Stimulated activated CD8-positive, alpha-beta memory T cell treated with anti-CD3 and anti-CD28 coated beads, Interleukin-12 subunit alpha, Interleukin-12 subunit beta, amount 100 ng/mL, for 24 hours (primary cell): ENCODE data around the gene ABCC2.
"Not testable (repeated sequence)": the region's sequence is repeated elsewhere in the genome, so short reads cannot be mapped to it uniquely, and the experiment has no call there.

Source experiments
- DNase-seq: peaks from one replicate; pipeline ENCODE4 v3.0.0-alpha.2; 2020; ENCODE audit errors: extremely low read depth

Gene ABCC2

DNA sequence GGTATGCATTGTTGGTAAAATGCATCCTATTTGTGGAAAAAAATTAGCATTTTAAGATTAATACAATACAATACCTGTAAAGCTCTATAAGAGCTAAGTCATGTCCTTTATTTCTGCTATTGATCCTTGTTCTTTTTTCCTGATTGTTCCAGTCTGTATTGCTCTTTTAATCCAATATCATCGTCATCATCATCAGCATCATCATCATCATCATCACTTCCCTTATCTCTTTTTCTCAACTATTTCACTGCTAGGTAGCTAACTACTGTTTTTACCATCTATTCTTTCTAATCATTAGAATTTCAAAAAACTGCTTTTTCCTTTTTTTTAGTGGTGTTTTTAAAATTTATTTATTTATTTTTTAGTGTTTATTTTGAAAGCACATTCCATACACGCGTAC is 71.2 kb downstream of the ABCC2 start:
- no peak for DNase-seq

DNA sequence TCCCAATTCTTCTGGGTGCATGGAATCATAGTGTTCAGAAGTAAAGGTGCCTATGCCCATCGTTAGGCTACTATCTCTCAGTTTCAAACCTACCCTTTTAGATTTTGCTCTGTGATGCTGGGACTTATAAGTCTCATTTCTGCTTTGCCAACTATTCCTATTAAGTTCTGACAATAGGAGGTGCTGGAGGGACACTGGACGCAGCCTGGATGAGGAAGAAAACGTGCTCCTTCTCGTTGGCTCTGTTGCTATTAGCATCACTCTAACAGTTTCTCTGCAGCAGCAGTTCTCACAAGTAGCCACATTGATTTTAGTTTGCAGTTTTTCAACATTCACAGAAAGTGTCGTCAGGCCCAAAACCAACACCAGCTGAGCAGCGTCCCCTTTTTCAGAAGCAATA is 72.4 kb downstream of the ABCC2 start:
- DNase-seq = no peak

DNA sequence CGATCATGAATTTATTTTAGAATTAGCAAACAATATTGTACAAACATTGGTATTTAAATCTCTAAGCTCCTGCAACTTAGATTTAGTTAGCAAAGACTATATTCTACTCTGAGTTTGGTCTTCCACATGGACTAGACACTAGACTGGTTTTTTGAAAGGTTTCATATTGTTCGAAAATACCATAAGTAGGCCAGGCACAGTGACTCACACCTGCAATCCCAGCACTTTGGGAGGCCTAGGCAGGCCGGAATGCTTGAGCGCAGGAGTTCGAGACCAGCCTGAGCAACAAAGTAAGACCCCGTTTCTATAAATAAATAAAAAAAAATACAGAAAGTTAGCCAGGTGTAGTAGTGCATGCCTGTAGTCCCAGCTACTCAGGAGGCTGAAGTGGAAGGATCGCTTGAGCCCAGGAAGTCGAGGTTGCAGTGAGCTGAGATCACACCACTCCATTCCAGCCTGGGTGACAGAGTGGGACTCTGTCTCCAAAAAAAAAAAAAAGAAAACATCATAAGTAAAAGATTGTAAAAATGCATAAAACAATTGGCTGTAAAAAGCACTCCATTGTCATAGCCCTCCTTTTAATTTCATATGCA is 73.1 kb downstream of the ABCC2 start:
- no peak for DNase-seq

DNA sequence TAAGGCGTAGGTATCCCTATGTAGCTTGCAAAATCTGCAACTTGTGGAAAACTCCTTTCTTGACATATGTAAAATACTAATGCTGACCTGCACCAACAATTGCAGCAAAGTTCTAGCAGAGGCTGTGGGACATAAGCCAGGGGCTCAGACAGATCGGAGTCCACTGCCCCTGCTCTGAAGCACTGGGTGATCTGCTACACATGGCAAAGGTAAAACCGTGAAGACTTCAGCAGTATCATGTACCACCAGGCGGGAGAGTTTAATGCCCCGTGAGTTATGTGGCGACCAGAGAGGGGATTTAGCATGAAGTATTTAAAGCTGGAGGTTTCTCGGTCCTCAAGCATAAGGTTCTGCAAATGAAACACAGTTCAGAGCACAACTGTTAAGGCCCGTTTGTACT is 76.4 kb downstream of the ABCC2 start:
- DNase-seq = no peak

DNA sequence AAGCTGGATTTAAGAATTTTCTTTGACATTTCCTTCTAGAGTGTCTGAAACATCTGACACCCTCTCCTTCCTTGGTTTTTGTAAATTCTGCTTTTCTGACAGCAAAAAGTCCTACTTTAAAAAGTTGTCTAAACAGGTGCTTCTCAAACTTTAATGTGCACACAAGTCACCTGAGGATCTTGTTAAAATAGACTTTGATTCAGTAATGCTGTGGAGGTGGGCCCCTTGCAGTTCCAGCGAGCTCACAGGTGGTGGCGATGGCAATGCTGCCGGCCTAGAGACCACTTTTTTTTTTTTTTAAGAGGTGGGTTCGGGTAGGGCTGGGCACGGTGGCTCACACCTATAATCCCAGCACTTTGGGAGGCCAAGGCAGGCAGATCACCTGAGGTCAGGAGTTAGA is 77.1 kb downstream of the ABCC2 start:
- no peak for DNase-seq

DNA sequence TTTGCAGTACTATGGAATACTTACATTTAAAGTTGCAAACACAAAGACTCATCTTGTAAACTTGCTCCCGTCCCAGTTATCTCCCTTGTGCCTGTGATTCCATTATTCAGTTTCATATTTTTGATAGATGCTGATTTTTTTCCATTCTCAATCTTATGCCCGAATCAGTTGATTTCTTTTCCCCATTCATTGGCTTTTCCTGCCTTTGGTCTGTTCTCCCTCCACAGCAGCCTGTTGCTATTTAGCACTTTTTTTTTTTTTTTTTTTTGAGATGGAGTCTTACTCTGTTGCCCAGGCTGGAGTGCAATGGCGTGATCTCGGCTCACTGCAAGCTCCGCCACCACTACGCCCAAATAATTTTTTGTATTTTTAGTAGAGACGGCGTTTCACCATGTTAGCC is 78.0 kb downstream of the ABCC2 start:
- DNase-seq = no peak

DNA sequence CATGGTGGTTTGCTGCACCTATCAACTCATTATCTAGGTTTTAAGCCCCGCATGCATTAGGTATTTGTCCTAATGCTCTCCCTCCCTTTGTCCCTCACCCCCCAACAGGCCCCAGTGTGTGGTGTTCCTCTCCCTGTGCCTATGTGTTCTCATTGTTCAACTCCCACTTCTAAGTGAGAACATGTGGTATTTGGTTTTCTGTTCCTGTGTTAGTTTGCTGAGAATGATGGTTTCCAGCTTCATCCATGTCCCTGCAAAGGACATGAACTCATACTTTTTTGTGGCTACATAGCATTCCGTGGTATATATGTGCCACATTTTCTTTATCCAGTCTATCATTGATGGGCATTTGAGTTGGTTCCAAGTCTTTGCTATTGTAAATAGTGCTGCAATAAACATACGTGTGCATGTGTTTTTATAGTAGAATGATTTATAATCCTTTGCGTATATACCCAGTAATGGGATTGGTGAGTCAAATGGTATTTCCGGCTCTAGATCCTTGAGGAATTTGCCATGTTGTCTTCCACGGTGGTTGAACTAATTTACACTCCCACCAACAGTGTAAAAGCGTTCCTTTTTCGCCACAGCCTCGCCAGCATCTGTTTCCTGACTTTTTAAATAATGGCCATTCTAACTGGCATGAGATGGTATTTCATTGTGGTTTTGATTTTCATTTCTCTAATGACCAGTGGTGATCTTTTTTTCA is 81.2 kb downstream of the ABCC2 start:
- not testable (repeated sequence) for DNase-seq

DNA sequence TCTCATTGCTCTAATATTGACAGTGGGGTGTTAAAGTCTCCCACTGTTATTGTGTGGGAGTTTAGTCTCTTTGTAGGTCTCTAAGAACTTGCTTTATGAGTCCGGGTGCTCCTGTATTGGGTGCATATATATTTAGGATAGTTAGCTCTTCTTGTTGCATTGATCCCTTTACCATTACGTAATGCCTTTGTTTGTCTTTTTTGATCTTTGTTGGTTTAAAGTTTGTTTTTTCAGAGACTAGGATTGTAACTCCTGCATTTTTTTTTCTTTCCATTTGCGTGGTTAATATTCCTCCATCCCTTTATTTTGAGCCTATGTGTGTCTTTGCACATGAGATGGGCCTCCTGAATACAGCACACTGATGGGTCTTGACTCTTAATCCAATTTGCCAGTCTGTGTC is 84.8 kb downstream of the ABCC2 start:
- DNase-seq = not testable (repeated sequence)

DNA sequence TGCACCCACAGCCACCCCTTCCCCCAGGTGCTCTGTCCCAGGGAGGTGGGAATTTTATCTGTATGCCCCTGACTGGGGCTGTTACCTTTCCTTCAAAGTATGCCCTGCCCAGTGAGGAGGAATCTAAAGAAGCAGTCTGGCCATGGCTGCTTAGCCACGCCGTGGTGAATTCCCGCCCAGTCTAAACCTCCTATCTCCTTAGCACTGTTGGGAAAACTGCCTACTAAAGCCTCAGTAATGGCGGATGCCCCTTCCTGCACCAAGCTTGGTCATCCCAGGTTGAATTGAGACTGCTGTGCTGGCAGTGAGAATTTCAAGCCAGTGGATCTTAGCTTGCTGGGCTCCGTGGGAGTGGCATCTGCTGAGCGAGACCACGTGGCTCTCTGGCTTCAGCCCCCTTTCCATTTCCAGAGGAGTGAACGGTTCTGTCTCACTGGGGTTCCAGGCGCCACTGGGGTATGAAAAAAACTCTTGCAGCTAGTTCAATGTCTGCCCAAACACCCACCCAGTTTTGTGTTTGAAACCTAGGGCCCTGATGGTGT is 87.2 kb downstream of the ABCC2 start:
- no peak for DNase-seq

DNA sequence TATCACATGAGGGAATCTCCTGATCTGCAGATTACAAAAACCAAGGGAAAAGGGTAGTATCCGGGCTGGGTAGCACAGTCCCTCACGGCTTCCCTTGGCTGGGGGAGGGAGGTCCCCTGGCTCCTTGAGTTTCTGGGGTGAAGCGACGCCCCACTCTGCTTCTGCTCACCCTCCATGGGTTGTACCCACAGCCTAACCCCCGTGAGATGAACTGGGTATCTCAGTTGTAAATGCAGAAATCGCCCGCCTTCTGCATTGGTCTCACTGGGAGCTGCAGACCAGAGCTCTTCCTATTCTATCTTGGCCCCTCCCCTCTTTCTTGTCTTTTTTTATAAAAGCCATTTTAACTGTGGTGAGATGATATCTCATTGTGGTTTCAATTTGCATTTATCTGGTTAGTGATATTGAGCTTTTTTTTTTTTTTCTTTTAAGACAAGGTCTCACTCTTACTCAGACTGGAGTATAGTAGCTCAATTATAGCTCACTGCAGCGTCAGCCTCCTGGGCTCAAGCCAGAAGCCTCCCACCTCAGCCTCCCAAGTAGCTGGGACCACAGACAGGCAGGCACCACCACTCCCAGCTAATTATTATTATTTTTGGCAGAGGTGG is 87.8 kb downstream of the ABCC2 start:
- DNase-seq = no peak

DNA sequence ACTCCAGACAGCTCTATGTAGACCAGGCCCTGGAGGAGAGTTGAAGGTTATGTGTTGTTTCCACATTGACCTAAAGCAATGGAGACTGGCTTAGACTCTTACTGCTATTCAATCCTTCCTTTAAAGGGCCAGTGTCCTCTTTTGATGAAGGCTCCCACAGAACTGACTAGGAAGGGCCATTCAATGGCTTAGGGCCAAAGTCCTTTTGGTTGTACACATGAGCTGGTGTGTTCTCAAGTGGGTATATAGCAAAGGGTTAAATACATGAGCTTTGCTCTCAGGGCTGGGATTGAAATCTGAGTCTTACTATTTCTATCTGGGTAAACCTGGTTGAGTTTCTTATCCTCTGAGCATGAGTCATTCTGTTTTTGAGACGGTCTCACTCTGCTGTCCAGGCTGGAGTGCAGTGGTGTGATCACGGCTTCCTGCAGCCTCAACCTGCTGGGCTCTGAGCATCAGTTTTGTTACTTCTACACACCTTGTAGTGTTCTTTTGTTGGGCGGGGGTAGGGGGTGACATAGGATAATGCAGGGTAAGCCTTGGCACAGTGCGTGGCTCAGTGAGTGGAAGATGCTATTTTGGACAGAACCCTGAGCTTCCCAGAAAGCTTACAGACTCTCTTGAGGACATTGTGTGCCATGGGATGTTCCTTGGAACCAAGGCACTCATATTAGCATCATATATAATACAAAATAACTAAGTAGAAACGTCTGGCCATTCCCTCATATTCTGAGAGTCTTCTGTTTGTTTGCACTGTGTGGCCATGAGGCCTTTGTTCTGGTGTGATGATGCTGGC is 90.1 kb downstream of the ABCC2 start:
- no peak for DNase-seq

DNA sequence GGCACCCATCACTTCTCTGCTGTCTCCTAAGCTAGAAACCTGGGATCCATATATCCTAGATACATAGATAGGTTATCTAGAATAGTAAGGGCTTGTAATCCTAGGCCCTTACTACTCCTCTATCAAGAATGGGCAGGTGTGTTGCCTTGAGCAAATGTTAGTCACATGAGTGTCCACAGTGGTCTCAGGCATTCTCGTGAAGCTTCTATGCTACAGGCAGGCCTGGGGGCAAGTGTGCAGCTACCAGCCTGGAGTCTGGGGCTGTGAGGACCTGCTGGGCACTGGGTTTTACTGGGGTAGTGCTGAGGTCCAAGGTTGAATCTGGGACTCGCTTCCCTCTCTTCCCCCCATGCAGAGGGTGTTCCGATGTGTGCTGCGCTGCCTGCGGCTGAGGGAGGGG is 91.4 kb downstream of the ABCC2 start:
- DNase-seq = no peak

DNA sequence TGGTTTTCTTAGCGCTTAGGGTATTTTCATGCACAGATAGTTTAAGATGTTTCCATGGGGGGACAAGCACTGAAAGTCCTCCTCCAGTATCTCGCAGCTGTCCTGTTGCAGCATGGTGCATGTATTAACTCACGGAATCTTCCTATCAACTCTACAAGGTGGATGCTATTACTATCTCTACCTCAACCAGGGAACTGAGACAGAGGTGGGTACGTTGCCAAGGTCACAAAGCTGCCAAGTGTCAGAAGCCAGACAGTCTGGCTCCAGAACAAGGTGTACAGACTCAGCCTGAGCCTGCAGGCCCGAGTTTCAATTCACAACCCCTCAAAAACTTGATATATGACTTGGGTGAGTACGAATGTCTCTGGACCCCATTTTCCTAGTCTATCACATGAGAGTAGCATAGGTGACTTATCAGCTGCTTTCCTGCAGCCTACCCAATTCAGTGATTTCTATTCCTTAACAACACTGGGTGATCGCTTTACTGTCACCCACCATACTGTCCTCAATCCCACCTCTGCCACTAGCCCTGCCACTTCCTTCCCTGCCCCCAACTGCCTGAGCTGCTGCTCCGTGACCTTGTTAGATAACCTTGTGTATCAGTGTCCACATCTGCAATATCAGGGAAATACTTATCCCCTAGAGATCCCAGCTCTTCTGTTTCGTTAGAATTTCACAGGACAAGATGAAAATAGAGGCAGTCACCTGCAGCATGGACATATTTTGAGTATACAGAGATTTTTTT is 92.1 kb downstream of the ABCC2 start:
- no peak for DNase-seq

DNA sequence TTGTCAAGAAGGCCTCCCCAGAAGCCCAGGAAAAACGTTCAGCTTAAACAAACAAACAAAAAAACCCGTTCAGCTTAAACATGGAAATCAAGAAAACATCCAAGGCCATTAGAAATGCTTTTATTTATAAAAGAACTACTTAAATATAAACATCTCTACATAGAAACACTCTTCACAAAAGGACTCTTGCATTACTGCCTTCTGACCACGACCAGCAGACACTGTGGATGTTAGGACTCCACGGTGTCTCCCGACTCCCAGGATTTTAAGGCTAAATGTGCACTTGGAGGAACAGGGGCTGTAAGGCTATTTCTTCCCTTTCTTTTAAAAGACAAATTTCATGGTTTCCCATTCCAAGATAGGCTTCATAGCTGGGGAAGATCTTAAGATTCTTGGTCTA is 93.0 kb downstream of the ABCC2 start:
- DNase-seq = no peak

DNA sequence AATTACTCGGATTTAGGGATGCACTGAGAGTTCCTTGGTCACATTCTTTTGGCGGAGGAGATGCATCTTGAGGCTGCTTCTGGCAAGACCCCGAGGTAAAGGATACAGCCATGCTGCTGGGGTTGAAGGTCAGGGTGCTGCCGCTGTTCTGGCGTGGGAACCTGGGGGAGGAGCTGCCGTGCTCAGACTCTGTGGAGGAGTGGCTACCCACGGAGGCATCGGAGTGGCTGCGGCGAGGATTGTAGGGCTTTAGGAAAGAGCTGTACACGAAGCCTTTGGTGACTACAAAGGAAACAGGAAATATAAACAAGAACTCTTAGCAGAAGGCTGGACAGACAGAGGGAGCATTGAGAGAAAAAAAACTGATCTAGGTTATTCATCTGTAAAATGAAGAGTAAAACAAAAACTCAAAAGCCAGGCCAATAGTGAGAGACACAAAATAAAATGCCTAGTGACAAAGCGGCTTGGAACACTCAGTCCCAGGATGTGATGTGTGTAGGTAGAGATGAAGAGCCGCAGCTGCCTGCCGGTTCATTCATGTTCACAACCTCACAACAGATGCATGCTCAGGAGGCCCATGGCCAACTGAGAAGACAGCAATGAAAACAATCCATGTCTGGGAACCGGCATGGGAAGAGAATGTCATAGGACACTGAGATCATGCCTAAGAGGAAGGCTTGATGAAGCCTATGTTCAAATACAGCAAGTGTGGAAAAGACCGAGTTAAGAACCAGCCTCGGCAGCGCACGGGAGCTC is 97.8 kb downstream of the ABCC2 start:
- no peak for DNase-seq

DNA sequence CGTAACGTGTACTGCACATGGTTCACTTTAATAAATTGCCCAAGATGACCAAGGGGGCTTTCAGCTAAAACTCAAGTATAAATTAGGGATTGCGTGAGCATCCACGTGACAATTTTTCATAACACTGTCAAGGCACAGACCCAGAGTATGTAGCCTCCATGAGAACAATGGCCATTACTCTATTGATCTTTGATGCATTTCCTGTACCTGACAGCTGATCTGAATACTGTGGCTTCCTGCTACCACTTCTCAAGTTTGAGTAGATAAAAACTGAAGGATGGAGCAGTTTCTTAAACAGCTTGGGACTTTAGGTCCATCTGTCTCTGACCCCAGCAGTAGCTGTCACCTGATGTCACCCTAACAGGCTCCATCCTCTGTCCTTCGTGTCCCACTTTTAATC is 98.9 kb downstream of the ABCC2 start:
- DNase-seq = no peak

DNA sequence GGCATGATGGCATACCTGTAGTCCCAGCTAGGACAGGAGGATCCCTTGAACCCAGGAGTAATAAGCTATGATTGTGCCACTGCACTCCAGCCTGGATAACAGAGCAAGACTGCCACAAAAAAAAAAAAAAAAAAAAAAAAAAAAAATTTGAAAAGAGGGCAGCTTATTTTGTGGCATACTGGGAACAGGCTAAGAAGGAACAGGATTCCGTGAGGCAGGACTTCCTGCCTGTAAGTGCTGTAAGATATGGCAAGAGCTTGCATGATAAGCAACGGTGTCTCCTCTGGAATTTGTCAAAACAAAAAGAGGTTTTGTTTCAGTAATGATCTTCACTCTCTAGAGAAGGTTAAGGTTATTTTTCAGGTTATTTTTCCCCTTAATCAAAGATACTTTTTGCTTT is 101.1 kb downstream of the ABCC2 start:
- no peak for DNase-seq

DNA sequence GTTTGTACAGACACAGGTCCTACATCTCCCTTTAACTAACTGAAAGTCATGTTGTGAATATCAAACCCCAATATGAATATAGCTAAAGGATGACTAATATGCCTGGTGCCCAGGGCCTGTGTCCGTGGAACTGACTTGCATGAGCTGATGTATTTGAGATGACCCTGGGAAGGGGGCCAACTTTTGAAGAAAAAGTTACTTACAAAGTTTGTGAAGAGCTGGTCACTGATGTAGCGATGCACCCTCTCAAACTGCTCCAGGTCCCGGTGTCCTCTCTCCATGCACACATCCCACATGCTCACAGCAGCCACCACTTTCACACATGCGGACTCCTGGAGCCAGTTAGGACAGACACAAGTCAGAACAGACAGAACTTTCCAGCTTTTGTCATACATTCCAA is 106.2 kb downstream of the ABCC2 start:
- DNase-seq = no peak

DNA sequence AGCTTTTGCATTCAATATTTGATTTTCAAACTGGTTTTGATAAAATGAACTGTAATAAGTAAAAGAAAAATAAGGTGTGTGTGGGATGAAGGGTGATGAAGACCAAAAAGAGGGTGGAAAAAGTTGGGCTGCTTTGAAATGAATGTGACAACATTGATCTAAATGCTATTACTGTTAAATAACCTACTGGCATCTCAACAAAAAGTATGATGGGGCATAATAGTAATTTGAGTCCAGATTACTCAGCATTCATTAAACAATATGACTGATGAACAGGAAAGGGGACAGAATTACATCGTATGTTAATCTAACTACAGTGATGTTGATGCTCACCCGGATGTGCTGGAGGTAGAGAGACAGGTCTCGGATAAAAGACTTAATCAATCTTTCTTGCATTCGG is 112.2 kb downstream of the ABCC2 start:
- no peak for DNase-seq

DNA sequence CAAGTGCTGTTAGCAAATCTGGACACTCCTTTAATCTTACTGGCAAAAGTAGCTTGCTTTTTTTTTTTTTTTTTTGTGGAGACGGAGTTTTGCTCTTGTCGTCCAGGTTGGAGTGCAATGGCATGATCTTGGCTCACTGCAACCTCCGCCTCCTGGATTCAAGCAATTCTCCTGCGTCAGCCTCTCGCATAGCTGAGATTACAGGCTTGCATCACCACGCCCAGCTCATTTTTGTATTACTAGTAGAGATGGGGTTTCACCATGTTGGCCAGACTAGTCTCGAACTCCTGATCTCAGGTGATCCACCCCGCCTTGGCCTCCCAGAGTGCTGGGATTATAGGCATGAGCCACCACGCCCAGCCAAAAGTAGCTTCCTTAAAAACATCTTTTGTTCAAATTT is 112.6 kb downstream of the ABCC2 start:
- DNase-seq = not testable (repeated sequence)

DNA sequence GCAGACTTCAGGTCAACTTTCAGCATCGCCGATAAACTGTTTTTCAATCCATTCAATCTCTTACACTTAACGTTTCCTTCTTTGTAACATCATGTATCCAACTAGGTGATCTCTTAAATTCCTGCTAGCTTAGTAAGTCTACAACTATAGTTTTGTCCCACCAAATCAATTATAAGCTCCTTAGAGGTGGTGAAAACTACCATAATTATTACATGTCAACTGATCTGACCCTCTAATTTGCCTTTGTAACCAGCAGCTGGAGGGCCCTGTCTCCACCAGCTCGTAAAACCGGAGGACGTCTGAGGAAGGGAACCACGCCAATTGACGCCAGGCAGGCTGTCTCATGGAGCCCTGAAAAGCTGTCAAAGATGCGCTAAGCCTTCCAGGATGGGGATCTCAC is 113.4 kb downstream of the ABCC2 start:
- DNase-seq = no peak
